Placental epithelial cell (primary cell): Measurements from ENCODE around the gene AP3B1. TPM values are rescaled to one million over a fixed set of nuclear protein-coding genes. Genes with fewer than 3 reads are reported as not detected.

Source experiments
- small RNA-seq: library from RNA; depleted of rRNA; stranded (forward); fragments of <200 nt; gene quantifications from one replicate; pipeline ENCODE3, GENCODE V24; 2012
- total RNA-seq: library from RNA; depleted of rRNA; stranded (reverse); fragments of >200 nt; gene quantifications from 2 replicates; pipeline ENCODE4 v1.2.3, GENCODE V29; 2012

Gene AP3B1
- total RNA-seq: 69.6 and 69.9 TPM in 2 replicates

GRCh38 chr5:78294248-78295034 lies at the start of gene AP3B1:
AP3B1 (minus strand) TSS chr5:78294698; CDS start chr5:78294579, 119 bp downstream.

Small RNA genes lying within 50 kb of the gene (small RNA-seq; reads per million reads assigned to genes)
- gene RF00019 (not detected), gene RNU6-183P (not detected)

Other genes starting within 250 kb of the AP3B1 start
- 23.9 and 52.8 TPM in 2 replicates for gene SCAMP1, start 65.9 kb upstream of the AP3B1 start, total RNA-seq